ENCODE results near the gene ERCC3.
A peak's percentile ranks its signal among the peaks of the same experiment; 100 is the strongest.

The ERCC3 gene

DNA sequence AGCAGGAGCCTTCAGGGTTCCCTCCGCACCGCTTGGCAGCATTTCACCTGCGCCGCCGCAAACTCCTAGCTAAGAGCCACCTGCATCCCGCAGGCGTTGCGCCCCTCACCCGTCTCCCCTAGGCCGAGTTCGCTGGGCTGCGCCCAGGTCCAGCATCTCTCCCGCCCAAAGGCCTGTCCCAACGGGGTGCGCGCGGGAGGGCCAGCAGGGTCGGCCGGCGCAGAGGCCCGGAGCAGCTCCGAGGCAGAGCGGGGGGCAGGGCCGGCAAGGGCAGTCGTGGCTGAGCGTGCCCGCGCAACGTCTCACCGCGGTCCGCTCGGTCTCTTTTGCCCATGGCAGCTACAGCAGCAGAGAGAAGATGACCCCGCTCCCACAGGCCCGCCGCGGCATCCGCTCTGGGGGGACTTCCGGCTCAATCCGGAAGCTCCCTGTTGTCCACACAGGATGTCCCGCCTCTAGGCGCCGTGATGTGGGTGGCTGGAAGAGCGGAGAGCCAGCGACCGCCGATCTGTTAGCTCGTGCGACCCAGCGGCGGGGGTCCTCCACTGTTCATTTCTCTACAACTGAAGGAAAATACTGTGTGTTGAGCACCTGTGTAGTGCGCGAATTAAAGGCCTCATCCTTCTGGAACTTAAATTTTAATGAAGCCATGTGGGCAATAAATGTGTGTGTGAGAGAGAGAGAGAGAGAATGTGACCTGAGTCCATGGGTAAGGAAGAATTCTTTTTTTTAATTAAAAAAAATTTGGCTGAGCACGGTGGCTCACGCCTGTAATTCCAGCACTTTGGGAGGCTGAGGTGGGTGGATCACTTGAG lies at the start of gene ERCC3:
Gene ERCC3 (minus strand): TSS at position 397 of the 815 bp plus-strand sequence. CDS start 63 bp downstream, at position 334.
- peak within 1 kb of the TSS; percentile 51 for H3K27ac ChIP-seq
- DNase-seq (ENCODE audit: low read depth, low spot score) = no peak

DNA sequence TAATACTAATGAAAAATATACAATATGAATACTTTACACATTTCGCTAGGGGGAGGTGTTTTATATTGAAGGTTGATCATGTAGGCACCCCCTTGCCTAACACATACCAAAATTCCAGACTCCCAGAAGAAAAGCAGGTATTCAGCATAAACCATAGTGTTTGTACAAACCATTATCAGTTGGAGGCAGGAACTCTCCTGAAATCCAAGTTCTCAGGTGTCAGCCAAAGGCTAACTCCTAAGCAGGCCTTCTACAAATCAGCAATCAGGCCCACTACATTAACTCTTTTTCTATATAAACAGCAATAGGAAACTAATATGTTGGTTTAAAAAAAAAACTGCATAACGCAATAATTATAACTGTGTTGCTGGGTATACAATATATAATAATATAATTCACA lies 49.3 kb upstream of the ERCC3 start:
- H3K27ac ChIP-seq = no peak overlapping the region
- DNase-seq (ENCODE audit: low read depth, low spot score) = no peak

DNA sequence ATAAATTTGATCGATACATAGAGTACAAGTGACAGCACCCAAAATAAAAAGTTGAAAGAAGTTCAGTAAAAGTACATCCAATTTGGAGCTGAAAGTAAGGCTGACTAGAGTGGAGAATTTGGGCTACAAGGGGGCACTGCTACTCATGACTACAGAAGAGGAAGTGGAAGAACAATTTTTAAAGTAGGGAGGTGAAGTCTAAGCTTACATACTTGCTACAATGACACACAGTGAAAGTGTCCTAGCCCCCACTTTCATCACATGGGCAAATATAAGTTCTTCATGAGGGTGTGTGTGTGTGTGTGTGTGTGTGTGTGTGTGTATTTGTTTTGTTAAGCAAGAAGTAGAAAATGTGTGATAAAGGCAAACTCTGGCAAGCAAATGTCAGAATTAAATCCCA lies 48.2 kb upstream of the ERCC3 start:
- no peak for DNase-seq (ENCODE audit: low read depth, low spot score)
- H3K27ac ChIP-seq = no peak overlapping the region

GRCh38 chr2:127332335-127332734 lies 38.4 kb upstream of the ERCC3 start:
- DNase-seq (ENCODE audit: low read depth, low spot score) = no peak
- H3K27ac ChIP-seq = no peak overlapping the region

DNA sequence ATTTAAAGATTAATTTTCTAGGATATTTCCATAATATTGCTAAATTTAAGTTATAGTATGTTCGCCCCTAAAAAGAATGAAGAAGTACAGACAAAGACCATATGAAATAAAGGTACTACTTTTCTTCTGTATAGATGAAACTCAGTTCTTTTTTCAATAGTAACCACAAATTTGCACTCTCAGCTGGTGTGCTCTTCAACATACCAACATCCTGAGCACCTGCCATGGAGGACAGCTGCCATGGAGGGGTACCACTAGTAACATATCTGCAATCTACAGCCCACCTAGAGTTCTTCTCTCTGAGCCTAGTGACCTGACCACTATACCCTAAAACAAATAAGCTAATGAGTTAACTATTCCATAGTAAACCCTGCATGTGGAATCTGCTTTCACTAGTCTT lies 36.8 kb upstream of the ERCC3 start:
- no peak for DNase-seq (ENCODE audit: low read depth, low spot score)
- H3K27ac ChIP-seq = no peak overlapping the region

GRCh38 chr2:127326289-127326945 lies 32.5 kb upstream of the ERCC3 start:
- DNase-seq (ENCODE audit: low read depth, low spot score) = no peak
- no peak overlapping the region for H3K27ac ChIP-seq

- no peak for DNase-seq (ENCODE audit: low read depth, low spot score)
Measured at GRCh38 chr2:127324635-127325034, 30.7 kb upstream of the ERCC3 start.

GRCh38 chr2:127321303-127321702 lies 27.4 kb upstream of the ERCC3 start:
- DNase-seq (ENCODE audit: low read depth, low spot score) = no peak
- no peak overlapping the region for H3K27ac ChIP-seq

More at GRCh38 chr2:127324635-127325034, 30.7 kb upstream of the ERCC3 start:
- H3K27ac ChIP-seq = no peak overlapping the region

GRCh38 chr2:127320586-127321275 lies 26.8 kb upstream of the ERCC3 start:
- H3K27ac ChIP-seq = no peak overlapping the region
- no peak for DNase-seq (ENCODE audit: low read depth, low spot score)

DNA sequence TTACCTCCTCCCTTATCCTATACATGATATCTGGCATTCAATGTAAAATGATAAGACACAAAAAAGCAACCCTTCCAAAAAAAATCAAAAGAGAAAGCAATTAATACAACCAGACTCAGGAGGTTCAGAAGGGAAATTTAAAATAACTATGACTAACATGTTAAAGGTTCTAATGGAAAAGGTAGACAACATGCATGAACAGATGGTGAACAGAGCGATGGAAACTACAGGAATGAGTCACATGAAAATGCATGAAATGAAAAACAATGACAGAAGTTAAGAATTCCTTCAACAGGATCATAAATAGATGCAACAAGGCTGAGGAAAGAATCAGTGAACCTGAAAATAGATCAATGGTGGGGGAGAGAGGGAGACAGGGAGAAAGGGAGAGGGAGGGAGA lies 26.1 kb upstream of the ERCC3 start:
- no peak overlapping the region for H3K27ac ChIP-seq
- DNase-seq (ENCODE audit: low read depth, low spot score) = no peak

DNA sequence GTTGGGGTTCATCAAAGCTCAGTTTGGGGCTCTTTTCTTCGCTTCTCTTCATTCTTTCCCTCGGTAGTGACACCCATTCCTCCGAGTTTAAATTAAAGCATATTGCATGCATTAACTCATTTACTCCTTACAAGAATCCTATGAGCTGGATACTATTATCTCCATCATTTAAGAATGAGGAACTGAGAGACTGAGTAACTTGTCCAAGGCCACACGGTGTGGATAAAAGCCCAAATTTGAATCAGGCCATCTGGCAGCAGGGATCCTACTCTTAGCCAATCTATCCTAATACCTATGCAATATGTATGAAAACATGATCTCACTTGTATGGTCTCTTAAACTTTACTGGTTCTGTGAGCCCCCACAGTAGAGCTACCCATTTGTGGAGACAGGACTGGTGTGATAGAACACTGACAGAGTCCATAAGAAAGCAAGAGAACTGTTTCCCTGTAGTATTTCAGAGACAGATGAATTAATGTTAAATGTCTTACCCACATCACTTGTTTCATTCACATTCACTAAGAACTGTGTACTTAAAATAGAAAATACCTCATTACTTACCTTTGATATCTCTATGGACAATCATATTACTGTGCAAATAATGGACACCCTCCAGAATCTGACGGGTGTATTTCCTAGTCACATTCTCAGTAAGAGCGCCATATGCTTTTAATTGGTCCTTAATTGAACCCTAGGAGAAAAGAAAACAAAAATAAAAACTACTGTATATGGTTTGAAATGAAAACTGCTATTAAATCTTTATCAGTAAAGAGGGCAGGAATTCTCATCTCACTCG lies 20.4 kb upstream of the ERCC3 start:
- no peak overlapping the region for H3K27ac ChIP-seq
- no peak for DNase-seq (ENCODE audit: low read depth, low spot score)

DNA sequence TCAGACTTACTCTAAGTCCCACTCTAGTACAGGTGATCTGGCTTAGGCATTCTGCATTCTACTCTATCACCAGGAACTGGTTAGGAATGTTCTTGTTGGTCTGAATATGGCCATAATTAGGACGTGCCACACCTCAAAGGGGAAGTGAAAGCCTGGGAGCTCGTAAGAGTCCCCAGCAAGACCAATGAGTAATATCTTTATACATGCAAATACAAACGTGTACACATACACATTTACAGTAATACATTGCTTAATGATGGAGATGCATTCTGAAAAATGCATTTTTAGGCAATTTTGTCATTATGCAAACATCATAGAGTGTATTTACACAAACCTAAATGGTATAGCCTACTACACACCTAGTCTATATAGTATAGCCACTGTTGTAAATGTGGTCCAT lies 19.5 kb upstream of the ERCC3 start:
- H3K27ac ChIP-seq = no peak overlapping the region

GRCh38 chr2:127310980-127311379 lies 17.0 kb upstream of the ERCC3 start:
- no peak for DNase-seq (ENCODE audit: low read depth, low spot score)
- no peak overlapping the region for H3K27ac ChIP-seq

More for the DNA sequence above, 19.5 kb upstream of the ERCC3 start:
- DNase-seq (ENCODE audit: low read depth, low spot score) = peak; percentile 3

DNA sequence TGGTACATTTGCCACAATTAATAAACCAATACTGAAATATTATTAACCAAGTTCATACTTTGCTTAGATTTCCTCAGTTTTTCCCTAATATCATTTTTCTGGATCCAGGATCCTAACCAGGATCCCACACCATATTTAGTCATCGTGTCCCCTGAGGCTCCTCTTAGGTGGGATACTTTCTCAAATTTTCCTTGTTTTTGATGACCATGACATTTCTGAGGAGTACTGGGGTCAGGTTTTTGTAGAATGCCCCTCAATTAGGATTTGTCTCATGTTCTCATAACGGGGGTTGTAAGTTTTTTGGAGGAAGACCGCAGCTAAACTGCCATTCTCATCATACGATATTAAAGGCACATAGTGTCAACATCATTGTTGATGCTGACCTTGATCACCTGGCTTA lies 15.5 kb upstream of the ERCC3 start:
- no peak for DNase-seq (ENCODE audit: low read depth, low spot score)
- H3K27ac ChIP-seq = no peak overlapping the region

- DNase-seq (ENCODE audit: low read depth, low spot score) = no peak
- H3K27ac ChIP-seq = no peak overlapping the region
Measured at GRCh38 chr2:127308586-127309138, 14.7 kb upstream of the ERCC3 start.

GRCh38 chr2:127305990-127306585 lies 12.1 kb upstream of the ERCC3 start:
- H3K27ac ChIP-seq = no peak overlapping the region
- no peak for DNase-seq (ENCODE audit: low read depth, low spot score)

GRCh38 chr2:127302168-127302567 lies 8.2 kb upstream of the ERCC3 start:
- no peak overlapping the region for H3K27ac ChIP-seq
- no peak for DNase-seq (ENCODE audit: low read depth, low spot score)

DNA sequence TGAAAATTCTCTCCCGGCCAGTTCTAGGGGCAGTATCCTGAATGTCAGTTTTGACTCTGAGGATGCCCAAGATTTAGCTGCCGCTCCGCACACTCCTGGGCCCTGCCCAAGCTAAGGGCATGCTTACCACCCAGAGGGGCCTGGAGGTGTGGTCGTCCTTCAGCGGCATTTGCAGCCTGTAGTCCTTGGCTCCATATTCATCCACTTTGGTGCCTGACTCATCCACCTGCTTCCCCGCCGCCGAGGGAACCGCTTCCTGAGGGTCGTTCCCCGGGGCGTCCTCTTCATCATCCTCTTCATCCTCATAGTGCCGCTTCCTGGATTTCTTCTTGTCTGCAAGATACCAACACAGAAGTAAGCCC lies 577 bp downstream of the ERCC3 start:
- peak overlapping the region; percentile 51 for H3K27ac ChIP-seq
- DNase-seq (ENCODE audit: low read depth, low spot score) = no peak

- no peak for DNase-seq (ENCODE audit: low read depth, low spot score)
- H3K27ac ChIP-seq = no peak overlapping the region
Measured at GRCh38 chr2:127288274-127288673, 5.7 kb downstream of the ERCC3 start.

DNA sequence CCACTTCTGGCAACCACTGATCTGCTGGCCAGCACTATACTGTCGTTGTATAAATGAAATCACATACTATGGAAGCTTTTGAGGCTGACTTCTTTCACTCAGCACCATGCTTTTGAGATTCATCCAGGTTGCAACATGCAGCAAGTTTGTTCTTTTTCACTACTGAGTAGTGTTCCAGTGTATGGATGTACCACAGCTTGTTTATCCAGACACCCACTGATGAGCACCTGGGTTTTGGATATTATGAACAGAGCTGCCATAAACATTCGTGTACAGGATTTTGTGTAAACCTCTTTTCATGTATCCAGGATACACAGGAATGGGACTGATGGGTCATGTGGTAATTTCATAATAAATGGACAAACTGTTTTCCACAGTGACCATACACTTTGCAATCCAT lies 10.7 kb downstream of the ERCC3 start:
- H3K27ac ChIP-seq = no peak overlapping the region
- DNase-seq (ENCODE audit: low read depth, low spot score) = no peak
